BE2C (cell line): ENCODE results near the gene PCBP3.

ENCODE experiments used
- DNase-seq: peaks from one replicate; pipeline ENCODE4 v3.0.0-alpha.2; 2020
- H3K27me3 ChIP-seq: fragments of 250-450 bp; sonication (Bioruptor Pico); 2 replicates; pipeline ENCODE4 v1.5.1; 2020; ENCODE audit warnings: mild to moderate bottlenecking
- H3K36me3 ChIP-seq: fragments of 250-450 bp; sonication (Bioruptor Pico); 2 replicates; pipeline ENCODE4 v1.5.1; 2020; ENCODE audit warnings: mild to moderate bottlenecking
- H3K4me1 ChIP-seq: fragments of 250-450 bp; sonication (Bioruptor Pico); 2 replicates; pipeline ENCODE4 v1.5.1; 2020
- H3K4me3 ChIP-seq: 2 replicates; pipeline ENCODE4 v1.5.1; 2011; ENCODE audit warnings: low read depth, low read length
- H3K9me3 ChIP-seq: fragments of 250-450 bp; sonication (Bioruptor Pico); 2 replicates; pipeline ENCODE4 v1.5.1; 2020
- TF ChIP-seq, protein P1 (sequence below): IDR thresholded peaks from 2 replicates; pipeline ENCODE4 v1.5.1; 2012; ENCODE audit warnings: mild to moderate bottlenecking, low read depth, low read length

PCBP3 gene

DNA sequence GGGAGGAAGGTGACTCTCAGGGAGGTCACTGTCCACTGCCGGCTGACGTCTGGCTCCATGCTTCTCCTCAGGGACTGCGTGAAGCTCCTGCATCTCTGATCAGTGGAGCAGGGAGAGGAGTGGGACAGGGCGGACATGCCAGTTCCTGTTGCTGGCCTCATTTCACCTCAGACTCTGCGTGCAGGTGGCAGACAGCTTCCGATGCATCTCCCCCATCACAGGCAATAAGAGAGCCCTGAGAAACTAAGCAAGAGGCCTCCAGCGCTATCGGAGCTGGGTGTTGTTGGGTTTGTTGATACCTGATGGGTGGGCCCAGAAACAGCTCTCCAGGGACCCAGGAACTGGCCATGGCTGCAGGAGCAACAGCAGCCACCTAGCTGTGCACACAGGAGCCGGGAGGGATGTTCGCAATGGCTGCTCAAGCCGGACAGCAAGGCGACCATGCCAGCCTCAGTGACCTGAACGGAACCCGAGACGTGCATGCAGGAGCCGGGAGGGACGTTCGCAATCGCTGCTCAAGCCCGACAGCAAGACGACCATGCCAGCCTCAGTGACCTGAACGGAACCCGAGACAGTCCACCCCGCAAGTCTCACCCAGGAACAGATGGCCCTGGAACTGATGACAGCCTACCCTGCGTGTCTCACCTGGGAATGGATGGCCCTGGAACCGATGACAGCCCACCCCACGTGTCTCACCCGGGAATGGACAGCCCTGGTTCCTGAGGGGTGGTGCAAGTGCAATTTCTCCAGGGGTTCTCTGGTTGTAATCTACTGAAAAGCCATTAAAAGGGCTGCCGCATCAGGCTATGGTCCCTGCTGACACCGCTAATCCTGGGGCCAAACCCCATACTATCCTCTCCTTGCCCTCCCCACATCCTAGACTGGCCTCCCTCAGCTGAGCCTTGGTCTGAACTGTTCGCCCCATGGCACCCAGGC is 14.2 kb upstream of the PCBP3 start:
- Histone ChIP-seq H3K9me3 (no peaks in the 10 kb centered on the region), H3K4me3 (no peak overlapping the region), H3K27me3 (no peaks in the 10 kb centered on the region), H3K4me1 (no peaks in the 10 kb centered on the region; the same call in 1 of the 2 replicates), H3K36me3 (no peaks in the 10 kb centered on the region)
- no peak for DNase-seq
- TF ChIP-seq, protein P1, sequence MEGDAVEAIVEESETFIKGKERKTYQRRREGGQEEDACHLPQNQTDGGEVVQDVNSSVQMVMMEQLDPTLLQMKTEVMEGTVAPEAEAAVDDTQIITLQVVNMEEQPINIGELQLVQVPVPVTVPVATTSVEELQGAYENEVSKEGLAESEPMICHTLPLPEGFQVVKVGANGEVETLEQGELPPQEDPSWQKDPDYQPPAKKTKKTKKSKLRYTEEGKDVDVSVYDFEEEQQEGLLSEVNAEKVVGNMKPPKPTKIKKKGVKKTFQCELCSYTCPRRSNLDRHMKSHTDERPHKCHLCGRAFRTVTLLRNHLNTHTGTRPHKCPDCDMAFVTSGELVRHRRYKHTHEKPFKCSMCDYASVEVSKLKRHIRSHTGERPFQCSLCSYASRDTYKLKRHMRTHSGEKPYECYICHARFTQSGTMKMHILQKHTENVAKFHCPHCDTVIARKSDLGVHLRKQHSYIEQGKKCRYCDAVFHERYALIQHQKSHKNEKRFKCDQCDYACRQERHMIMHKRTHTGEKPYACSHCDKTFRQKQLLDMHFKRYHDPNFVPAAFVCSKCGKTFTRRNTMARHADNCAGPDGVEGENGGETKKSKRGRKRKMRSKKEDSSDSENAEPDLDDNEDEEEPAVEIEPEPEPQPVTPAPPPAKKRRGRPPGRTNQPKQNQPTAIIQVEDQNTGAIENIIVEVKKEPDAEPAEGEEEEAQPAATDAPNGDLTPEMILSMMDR, result no peak

GRCh38 chr21:45630066-45630694 is 13.3 kb upstream of the PCBP3 start:
- peaks cover 6% of the 10 kb centered on the region for H3K4me1 ChIP-seq
- TF ChIP-seq, protein P1, result no peak
- H3K9me3 ChIP-seq, result no peaks in the 10 kb centered on the region
- no peak overlapping the region for H3K4me3 ChIP-seq
- H3K36me3 ChIP-seq, result no peaks in the 10 kb centered on the region
- DNase-seq, result no peak
- no peaks in the 10 kb centered on the region for H3K27me3 ChIP-seq

GRCh38 chr21:45630876-45631275 is 12.6 kb upstream of the PCBP3 start:
- H3K36me3 ChIP-seq, result no peaks in the 10 kb centered on the region
- TF ChIP-seq, protein P1, result no peak
- H3K4me3 ChIP-seq, result no peak overlapping the region
- no peaks in the 10 kb centered on the region for H3K27me3 ChIP-seq
- no peaks in the 10 kb centered on the region for H3K9me3 ChIP-seq
- H3K4me1 ChIP-seq, result peaks cover 6% of the 10 kb centered on the region
- DNase-seq, result no peak

GRCh38 chr21:45631540-45631939 is 12.0 kb upstream of the PCBP3 start:
- DNase-seq, result no peak
- TF ChIP-seq, protein P1, result no peak

DNA sequence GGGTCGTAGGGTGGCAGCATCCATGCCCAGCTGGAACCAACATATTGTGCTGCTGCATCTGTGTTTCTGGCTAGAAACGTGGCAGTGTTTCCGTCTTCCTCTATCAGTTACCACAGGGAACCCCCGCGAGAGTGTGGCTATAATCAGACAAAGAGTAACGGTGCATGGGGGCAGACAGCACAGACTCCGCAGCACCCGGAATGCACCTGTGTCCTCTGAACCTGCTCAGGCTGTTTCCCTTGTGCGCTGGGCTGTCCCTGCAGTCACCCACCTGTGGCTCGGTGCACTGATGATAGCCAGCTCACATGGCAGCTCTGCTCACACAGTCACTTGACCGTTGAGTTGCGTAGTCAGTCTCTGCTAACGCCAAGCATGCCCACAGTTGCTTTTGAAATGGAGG is 11.4 kb upstream of the PCBP3 start:
- Histone ChIP-seq H3K9me3 (no peaks in the 10 kb centered on the region), H3K36me3 (no peaks in the 10 kb centered on the region), H3K27me3 (no peaks in the 10 kb centered on the region), H3K4me1 (peaks cover 6% of the 10 kb centered on the region), H3K4me3 (no peak overlapping the region)
- TF ChIP-seq, protein P1, result no peak
- no peak for DNase-seq

More at GRCh38 chr21:45631540-45631939, 12.0 kb upstream of the PCBP3 start:
- Histone ChIP-seq H3K9me3 (no peaks in the 10 kb centered on the region), H3K27me3 (no peaks in the 10 kb centered on the region), H3K4me3 (no peak overlapping the region), H3K36me3 (no peaks in the 10 kb centered on the region), H3K4me1 (peaks cover 6% of the 10 kb centered on the region)

- H3K36me3 ChIP-seq, result no peaks in the 10 kb centered on the region
- H3K4me1 ChIP-seq, result peaks cover 6% of the 10 kb centered on the region
- H3K4me3 ChIP-seq, result no peak overlapping the region
- TF ChIP-seq, protein P1, result no peak
- no peaks in the 10 kb centered on the region for H3K27me3 ChIP-seq
- DNase-seq, result no peak
- no peaks in the 10 kb centered on the region for H3K9me3 ChIP-seq
Measured at GRCh38 chr21:45632637-45633251, 10.8 kb upstream of the PCBP3 start.
